SH-SY5Y (cell line): Measurements from ENCODE around the gene ARHGAP26.

Source experiments
- GATA2 ChIP-seq: IDR thresholded peaks from 2 replicates; pipeline ENCODE4 v1.6.1; 2011; ENCODE audit warnings: mild to moderate bottlenecking, low read depth, low read length
- GATA3 ChIP-seq: IDR thresholded peaks from 2 replicates; pipeline ENCODE4 v1.6.1; 2011; ENCODE audit warnings: low read depth, mild to moderate bottlenecking, low read length, moderate library complexity

GRCh38 chr5:143134269-143134668 lies 364.1 kb downstream of the ARHGAP26 start:
- no peak for TF ChIP-seq GATA3
- TF ChIP-seq GATA2: no peak
